Heart left ventricle (tissue), 16 donors: Measurements from ENCODE around the gene SPEG. TPM values are rescaled to one million over a fixed set of nuclear protein-coding genes. Genes with fewer than 3 reads are reported as not detected.

Experiments used
- ATAC-seq, 4 donors: fragments of 200-7000 bp; cut with Tn5 transposase; one replicate each; pipeline ENCODE4 v1.9.1; 2020 to 2022; ENCODE audit warnings: moderate library complexity in 4 of 4, mild to moderate bottlenecking in 3 of 4, moderate number of reproducible peaks in 1 of 4
- DNase-seq, 5 donors: peaks; one replicate each; pipeline ENCODE4 v3.0.0-alpha.2; 2020
- H3K27ac ChIP-seq, 12 donors: fragments of 200-600 bp; sonication (generic) in 4 of 12; one replicate each; pipeline versions ENCODE4 v1.5.0 to v1.8.0; 2016 to 2022; ENCODE audit warnings: mild to moderate bottlenecking in 2 of 12
- H3K27me3 ChIP-seq, 9 donors: fragments of 200-600 bp; sonication (generic) in 2 of 9; one replicate each; pipeline versions ENCODE4 v1.5.1 to v1.8.0; 2016 to 2022; ENCODE audit warnings: mild to moderate bottlenecking in 3 of 9
- H3K36me3 ChIP-seq, 9 donors: fragments of 200-600 bp; sonication (generic) in 2 of 9; one replicate each; pipeline versions ENCODE4 v1.5.0 to v1.8.0; 2018 to 2022; ENCODE audit warnings: mild to moderate bottlenecking in 2 of 9
- H3K4me1 ChIP-seq, 12 donors: fragments of 200-600 bp; sonication (generic) in 4 of 12; one replicate each; pipeline versions ENCODE4 v1.5.0 to v1.8.0; 2016 to 2022; ENCODE audit warnings: mild to moderate bottlenecking in 3 of 12
- H3K4me3 ChIP-seq, 12 donors: fragments of 200-600 bp; sonication (generic) in 4 of 12; one replicate each; pipeline versions ENCODE4 v1.5.0 to v1.8.0; 2017 to 2022; ENCODE audit warnings: mild to moderate bottlenecking in 9 of 12, moderate library complexity in 4 of 12
- H3K9me3 ChIP-seq, 12 donors: fragments of 200-600 bp; sonication (generic) in 4 of 12; one replicate each; pipeline versions ENCODE4 v1.5.0 to v1.8.0; 2016 to 2022; ENCODE audit warnings: mild to moderate bottlenecking in 1 of 12
- POLR2A ChIP-seq, 2 donors: fragments of 450-650 bp; IDR thresholded peaks; one replicate each; pipeline ENCODE4 v1.6.1; 2017; ENCODE audit warnings: antibody characterized with exemption in 2 of 2, mild to moderate bottlenecking in 2 of 2, moderate library complexity in 2 of 2
- WGBS, 4 donors: extraction: QIAGEN DNeasy Blood & Tissue Kit in 2 of 4; methylation state at CpG; one replicate each; pipeline versions ENCODE4 v1.1.5 to v1.1.7; 2013 to 2018; 5-methylcytosine and 5-hydroxymethylcytosine counted together
- intact Hi-C, 10 donors: fragments of 100-400 bp; cut with DNase I; formaldehyde crosslinking; loops; one replicate each; pipeline versions ENCODE4 v1.11.1 to v1.14.2; 2022
- polyA plus RNA-seq, 2 donors: library from polyadenylated mRNA; stranded (reverse); fragments of 200-250 nt; gene quantifications; one replicate each; pipeline ENCODE4 v1.2.3, GENCODE V29; 2013
- total RNA-seq, 9 donors: library from RNA; depleted of rRNA in 2 of 9; stranded (reverse); fragments of >200 nt in 2 of 9; fragmentation: NEBNext Ultra II Directional in 3 of 9; extraction: Animal tissue kit (Norgen Biotek cat#: 25700) in 3 of 9; gene quantifications; one replicate each; pipeline versions ENCODE4 v1.1.0 to v1.2.4, GENCODE V29; 2016 to 2023
- TF ChIP-seq, protein P1 (sequence below), 12 donors: fragments of 200-600 bp; sonication (generic) in 4 of 12; IDR thresholded peaks; one replicate each; pipeline versions ENCODE4 v1.5.0 to v1.8.0; 2018 to 2022; ENCODE audit warnings: antibody characterized with exemption in 12 of 12, mild to moderate bottlenecking in 5 of 12
- donor health status: ischemic (EF 13 %, LVEDD 7.1; RV severe dilation, severe dysfunction).
- donor health status: healthy with polysubstance abuse.
- donor health status: DM: no; HTN: yes; CAD: no.
- donor health status: DM: no; HTN: no; CAD: no.
- donor health status: ischemic (EF 25% LVEDD 6.9; RV normal size, moderate dysfunction).
- donor health status: ischemic (EF 25% LVEDD 5.7; RV mildly dilated, moderate dysfunction).
- donor health status: healthy.
- donor health status: DM: yes; HTN: yes; CAD: no.
- donor health status: ischemic (EF 35%, LVEDD 5.7; RV mildly dilated, moderate dysfunction).
- donor health status: nonischemic (EF 11% LVEDD 7.7; RV severe dilation, severe dysfunction).
- donor health status: DM: yes; HTN: yes; CAD: no.
- donor health status: PGD.
- donor health status: ischemic (EF 29% LVEDD 5.4; RV normal size, mild dysfunction).
- donor health status: nonischemic (EF 23%, LVEDD 6.1; RV moderate dilation, normal function).

Gene SPEG
- total and polyA plus RNA-seq, 11 donors, result 64.8 to 150 (median 108) TPM

DNA sequence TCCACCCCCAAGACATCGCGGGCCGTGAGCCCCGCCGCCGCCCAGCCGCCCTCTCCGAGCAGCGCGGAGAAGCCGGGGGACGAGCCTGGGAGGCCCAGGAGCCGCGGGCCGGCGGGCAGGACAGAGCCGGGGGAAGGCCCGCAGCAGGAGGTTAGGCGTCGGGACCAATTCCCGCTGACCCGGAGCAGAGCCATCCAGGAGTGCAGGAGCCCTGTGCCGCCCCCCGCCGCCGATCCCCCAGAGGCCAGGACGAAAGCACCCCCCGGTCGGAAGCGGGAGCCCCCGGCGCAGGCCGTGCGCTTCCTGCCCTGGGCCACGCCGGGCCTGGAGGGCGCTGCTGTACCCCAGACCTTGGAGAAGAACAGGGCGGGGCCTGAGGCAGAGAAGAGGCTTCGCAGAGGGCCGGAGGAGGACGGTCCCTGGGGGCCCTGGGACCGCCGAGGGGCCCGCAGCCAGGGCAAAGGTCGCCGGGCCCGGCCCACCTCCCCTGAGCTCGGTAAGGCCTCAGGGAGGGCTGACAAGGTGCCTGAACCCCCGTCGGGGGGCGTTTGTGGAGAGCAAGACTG is 14.2 kb downstream of the SPEG start:
- Histone ChIP-seq H3K4me1 (peaks cover 0 to 71% (median 23%) of the 10 kb centered on the region in 12 donors), H3K4me3 (no peak overlapping the region), H3K36me3 (peaks cover 0 to 16% (median 0%) of the 10 kb centered on the region in 9 donors), H3K9me3 (no peaks in the 10 kb centered on the region), H3K27me3 (peaks cover 0 to 27% (median 0%) of the 10 kb centered on the region in 9 donors), H3K27ac (peak overlapping the region in 2 of 12 donors; percentile 24 to 96)
- DNase-seq, result peak in 1 of 5 donors; percentile 59
- intact Hi-C loops, result no loop called here
- TF ChIP-seq, protein P1, sequence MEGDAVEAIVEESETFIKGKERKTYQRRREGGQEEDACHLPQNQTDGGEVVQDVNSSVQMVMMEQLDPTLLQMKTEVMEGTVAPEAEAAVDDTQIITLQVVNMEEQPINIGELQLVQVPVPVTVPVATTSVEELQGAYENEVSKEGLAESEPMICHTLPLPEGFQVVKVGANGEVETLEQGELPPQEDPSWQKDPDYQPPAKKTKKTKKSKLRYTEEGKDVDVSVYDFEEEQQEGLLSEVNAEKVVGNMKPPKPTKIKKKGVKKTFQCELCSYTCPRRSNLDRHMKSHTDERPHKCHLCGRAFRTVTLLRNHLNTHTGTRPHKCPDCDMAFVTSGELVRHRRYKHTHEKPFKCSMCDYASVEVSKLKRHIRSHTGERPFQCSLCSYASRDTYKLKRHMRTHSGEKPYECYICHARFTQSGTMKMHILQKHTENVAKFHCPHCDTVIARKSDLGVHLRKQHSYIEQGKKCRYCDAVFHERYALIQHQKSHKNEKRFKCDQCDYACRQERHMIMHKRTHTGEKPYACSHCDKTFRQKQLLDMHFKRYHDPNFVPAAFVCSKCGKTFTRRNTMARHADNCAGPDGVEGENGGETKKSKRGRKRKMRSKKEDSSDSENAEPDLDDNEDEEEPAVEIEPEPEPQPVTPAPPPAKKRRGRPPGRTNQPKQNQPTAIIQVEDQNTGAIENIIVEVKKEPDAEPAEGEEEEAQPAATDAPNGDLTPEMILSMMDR (IDR thresholded peaks at IDR 0.05), result no peak
- no peak for TF ChIP-seq POLR2A (IDR thresholded peaks at IDR 0.05)
- ATAC-seq, result no peak
- 35 to 67% (median 42%) methylated on average over 16 to 51 of the region's 51 CpGs for WGBS, 4 donors

DNA sequence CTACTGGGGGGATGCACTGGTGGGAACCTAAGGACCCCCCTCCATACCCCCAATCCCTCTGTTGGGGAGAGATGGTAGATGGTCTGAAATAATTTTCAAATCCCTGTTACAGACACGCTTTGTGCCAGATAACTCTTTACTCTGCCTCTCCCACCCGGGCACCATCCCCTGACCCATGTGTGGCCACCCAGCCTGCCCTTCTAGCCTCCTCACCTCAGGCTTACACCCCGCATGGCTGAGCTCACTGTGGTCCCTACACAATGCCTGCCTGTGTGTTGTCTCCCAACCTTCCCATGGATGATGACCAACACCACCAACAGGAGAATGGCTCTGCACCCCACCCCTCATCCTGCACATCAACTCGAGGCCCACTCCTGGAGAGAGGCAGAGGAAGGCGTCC is 15.0 kb downstream of the SPEG start:
- peaks cover 0 to 16% (median 0%) of the 10 kb centered on the region in 9 donors for H3K36me3 ChIP-seq
- ATAC-seq, result no peak
- 81 to 92% (median 86%) methylated on average over 5 of the region's 5 CpGs for WGBS, 4 donors
- H3K27me3 ChIP-seq, result peaks cover 0 to 27% (median 0%) of the 10 kb centered on the region in 9 donors
- peaks cover 0 to 71% (median 25%) of the 10 kb centered on the region in 12 donors for H3K4me1 ChIP-seq
- DNase-seq, result peak in 1 of 5 donors; percentile 32
- no peak overlapping the region for H3K4me3 ChIP-seq
- H3K27ac ChIP-seq, result peak overlapping the region in 3 of 12 donors; percentile 22 to 96 (median 24)
- TF ChIP-seq, protein P1 (IDR thresholded peaks at IDR 0.05), result no peak
- TF ChIP-seq POLR2A (IDR thresholded peaks at IDR 0.05), result no peak
- intact Hi-C loops, result loop anchor here in 1 of 10 donors (10.0 kb wide), 1 partner anchor 45 kb away; no protein-coding TSS in a partner anchor
- H3K9me3 ChIP-seq, result no peaks in the 10 kb centered on the region

- intact Hi-C loops, result loop anchor here in 2 of 10 donors (2.0 to 10.0 kb wide), 2 partner anchors 17 to 47 kb away; partner anchors contain the start of gene SPEG (in 1 of the 2)
- Histone ChIP-seq H3K36me3 (peaks cover 0 to 22% (median 0%) of the 10 kb centered on the region in 9 donors), H3K4me1 (peaks cover 0 to 51% (median 19%) of the 10 kb centered on the region in 12 donors), H3K4me3 (no peak overlapping the region), H3K27ac (peak overlapping the region; percentile 72 to 96 (median 90)), H3K9me3 (no peaks in the 10 kb centered on the region), H3K27me3 (peaks cover 0 to 27% (median 0%) of the 10 kb centered on the region in 9 donors)
- DNase-seq, result peak; percentile 69 to 87 (median 84)
- ATAC-seq, result peak; percentile 11 to 57 (median 48)
- TF ChIP-seq, protein P1 (IDR thresholded peaks at IDR 0.05), result no peak
- no peak for TF ChIP-seq POLR2A (IDR thresholded peaks at IDR 0.05)
- 50 to 63% (median 58%) methylated on average over 18 of the region's 18 CpGs for WGBS, 4 donors
Measured at GRCh38 chr2:219451661-219452360, 17.2 kb downstream of the SPEG start.
